ENCODE measurements around the gene HNRNPDL. TPM values are rescaled to one million over a fixed set of nuclear protein-coding genes. Genes with fewer than 3 reads are reported as not detected.

Gene HNRNPDL
- total RNA-seq, 1 experiment from 2014 or later = 346 TPM

GRCh38 chr4:82397527-82397926 lies 32.7 kb downstream of the HNRNPDL start:
- DNase-seq (ENCODE audit: low spot score) (no peak), ATAC-seq (no peak)
- ChIA-PET CTCF (no interaction called here), POLR2A (no interaction called here)
- H3K4me3 Mint-ChIP-seq = no peak overlapping the region
- H3K27me3 Mint-ChIP-seq (ENCODE audit: low read depth) = no peaks in the 10 kb centered on the region
- no peak for TF ChIP-seq ZNF416 (CRISPR knock-in tag; IDR thresholded peaks at IDR 0.05)
- no peak for TF ChIP-seq ZBTB21 (CRISPR knock-in tag; IDR thresholded peaks at IDR 0.05; ENCODE audit: borderline replicate concordance)
- no peak for TF ChIP-seq ZNF317 (CRISPR knock-in tag; IDR thresholded peaks at IDR 0.05; ENCODE audit: borderline replicate concordance, low read depth)
- TF ChIP-seq MAX (CRISPR knock-in tag; IDR thresholded peaks at IDR 0.05) = no peak
- TF ChIP-seq NFYB (CRISPR knock-in tag; conservative IDR thresholded peaks at IDR 0.05; ENCODE audit: low read depth) = no peak
- no peak for TF ChIP-seq FOXK1 (CRISPR knock-in tag; IDR thresholded peaks at IDR 0.05)
- no peak for TF ChIP-seq ZBTB43 (CRISPR knock-in tag; IDR thresholded peaks at IDR 0.05)
- no peak for TF ChIP-seq ZMAT4 (CRISPR knock-in tag; IDR thresholded peaks at IDR 0.05)
- no peak for TF ChIP-seq OVOL2 (CRISPR knock-in tag; IDR thresholded peaks at IDR 0.05; ENCODE audit: borderline replicate concordance)
- TF ChIP-seq NFE2L1 (CRISPR knock-in tag; IDR thresholded peaks at IDR 0.05) = no peak
- TF ChIP-seq HMGA2 (CRISPR knock-in tag; IDR thresholded peaks at IDR 0.05) = no peak
- TF ChIP-seq SOX15 (CRISPR knock-in tag; IDR thresholded peaks at IDR 0.05) = no peak
- no peak for TF ChIP-seq PRRX2 (CRISPR knock-in tag; IDR thresholded peaks at IDR 0.05)
- no peak for TF ChIP-seq ZNF425 (CRISPR knock-in tag; conservative IDR thresholded peaks at IDR 0.05)
- no peak for TF ChIP-seq E2F5 (CRISPR knock-in tag; IDR thresholded peaks at IDR 0.05)
- TF ChIP-seq TCF7 (CRISPR knock-in tag; IDR thresholded peaks at IDR 0.05; ENCODE audit: low read depth) = no peak
- TF ChIP-seq ZNF532 (CRISPR knock-in tag; IDR thresholded peaks at IDR 0.05; ENCODE audit: borderline replicate concordance) = no peak
- no peak for TF ChIP-seq ZNF396 (CRISPR knock-in tag; IDR thresholded peaks at IDR 0.05; ENCODE audit: borderline replicate concordance)
- no peak for TF ChIP-seq ATF3 (CRISPR knock-in tag; conservative IDR thresholded peaks at IDR 0.05)
- no peaks in the 10 kb centered on the region for H3K36me3 Mint-ChIP-seq
- peaks cover 7% of the 10 kb centered on the region for H3K4me1 Mint-ChIP-seq
- no peak overlapping the region for H3K27ac Mint-ChIP-seq
- no peaks in the 10 kb centered on the region for H3K9me3 Mint-ChIP-seq

All from WTC11 (cell line).